ENCODE data around the gene TMED10. TPM values are rescaled to one million over a fixed set of nuclear protein-coding genes. Genes with fewer than 3 reads are reported as not detected.

TMED10 gene
- total and polyA plus RNA-seq, 2 of the 13 experiments (the other 11 are each of a cell fraction or from before 2014, with no cell fraction given) = 311 to 377 TPM

DNA sequence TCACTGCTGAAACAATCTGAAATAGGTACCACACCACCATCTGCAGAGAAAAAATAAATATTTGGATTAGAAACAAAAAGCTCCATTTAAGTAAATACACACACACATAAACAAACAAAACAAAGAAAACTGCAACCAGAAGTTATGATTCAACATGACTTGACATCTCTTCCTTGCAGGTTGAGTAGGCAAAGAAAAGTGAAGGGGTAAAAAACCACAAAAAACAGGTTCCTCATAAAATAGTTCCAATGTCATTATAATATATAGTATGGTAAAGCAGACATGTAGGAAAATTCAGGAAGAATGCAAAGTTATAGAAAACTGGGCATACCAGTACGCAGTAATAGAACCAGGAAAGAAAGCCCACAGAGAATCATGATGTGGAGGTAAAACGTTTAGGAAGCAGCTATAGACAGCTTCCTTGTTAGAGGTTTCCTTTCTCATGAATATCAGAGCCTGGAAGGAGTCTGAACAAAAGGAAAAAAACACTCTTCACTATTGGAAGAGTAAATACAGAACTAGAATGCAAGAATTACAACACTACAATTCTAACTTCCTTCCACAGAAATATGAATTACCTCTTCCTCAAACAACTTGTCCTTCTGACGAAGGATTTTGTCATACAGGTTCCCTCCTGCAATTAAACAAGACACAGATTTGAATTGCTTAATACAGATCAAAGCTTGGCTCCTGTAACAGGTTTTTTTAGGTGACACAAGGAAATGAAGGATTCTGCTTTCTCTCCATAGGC, 55.7 kb downstream of the TMED10 start:
- POLR2A ChIA-PET = no interaction called here
- DNase-seq (ENCODE audit: low spot score) (no peak), FAIRE-seq (no peak), ATAC-seq (no peak)
- Histone ChIP-seq H3K9ac (ENCODE audit: insufficient read depth, low read depth, low read length) (no peak overlapping the region), H3K27ac (ENCODE audit: extremely low read length, insufficient read depth, low read length) (no peak overlapping the region), H3K4me2 (ENCODE audit: low read depth, low read length) (no peak overlapping the region), H3K4me3 (replicated peaks in 1 of 3; ENCODE audit: insufficient read depth in 1 of 3, low read depth in 2 of 3, low read length in 3 of 3) (no peak overlapping the region), H3K4me1 (ENCODE audit: insufficient read depth, low read length) (peaks cover 10% of the 10 kb centered on the region), H2AFZ (ENCODE audit: low read length) (no peak overlapping the region), H3K9me3 (ENCODE audit: low read length) (no peaks in the 10 kb centered on the region), H4K20me1 (ENCODE audit: insufficient read depth, low read length) (no peaks in the 10 kb centered on the region), H3K36me3 (replicated peaks in 1 of 2; ENCODE audit: control insufficient read depth in 1 of 2, insufficient read depth in 2 of 2, low read length in 2 of 2) (peaks cover 8 to 33% of the 10 kb centered on the region in 2 experiments; a peak in 4 of 5 replicates), H3K27me3 (ENCODE audit: control insufficient read depth in 1 of 2, insufficient read depth in 2 of 2, low read length in 2 of 2) (no peaks in the 10 kb centered on the region), H3K79me2 (ENCODE audit: insufficient read depth, low read length) (peaks cover 9% of the 10 kb centered on the region)
- in situ Hi-C loops (cut with HindIII; ENCODE audit: extremely low pct_ligation_motif_present, low pct_unique_long_range_greater_than_20kb) = loop anchor here (10.0 kb wide), 1 partner anchor 364 kb away; no protein-coding TSS in a partner anchor
- intact Hi-C loops (cut with micrococcal nuclease; ENCODE audit: unreplicated experiment) = no loop called here
- 78% methylated on average over 3 of the region's 3 CpGs for WGBS (ENCODE audit: low lambda C conversion rate)
- CTCF ChIA-PET (ENCODE audit: low intra/inter-chr PET ratio, low total read pairs) = no interaction called here
- TF ChIP-seq PHF5A (CRISPR knock-in tag; IDR thresholded peaks at IDR 0.05; ENCODE audit: low read depth, unreplicated experiment) = no peak
- TF ChIP-seq PHF21A (CRISPR knock-in tag; IDR thresholded peaks at IDR 0.05) = no peak
- TF ChIP-seq RBM39 (IDR thresholded peaks at IDR 0.05; ENCODE audit: low read depth, low read length, poor library complexity, severe bottlenecking) = no peak
- no peak for TF ChIP-seq ZNF589 (CRISPR knock-in tag; conservative IDR thresholded peaks at IDR 0.05)
- TF ChIP-seq NKX3-1 (CRISPR knock-in tag; IDR thresholded peaks at IDR 0.05) = no peak
- TF ChIP-seq, protein P1, sequence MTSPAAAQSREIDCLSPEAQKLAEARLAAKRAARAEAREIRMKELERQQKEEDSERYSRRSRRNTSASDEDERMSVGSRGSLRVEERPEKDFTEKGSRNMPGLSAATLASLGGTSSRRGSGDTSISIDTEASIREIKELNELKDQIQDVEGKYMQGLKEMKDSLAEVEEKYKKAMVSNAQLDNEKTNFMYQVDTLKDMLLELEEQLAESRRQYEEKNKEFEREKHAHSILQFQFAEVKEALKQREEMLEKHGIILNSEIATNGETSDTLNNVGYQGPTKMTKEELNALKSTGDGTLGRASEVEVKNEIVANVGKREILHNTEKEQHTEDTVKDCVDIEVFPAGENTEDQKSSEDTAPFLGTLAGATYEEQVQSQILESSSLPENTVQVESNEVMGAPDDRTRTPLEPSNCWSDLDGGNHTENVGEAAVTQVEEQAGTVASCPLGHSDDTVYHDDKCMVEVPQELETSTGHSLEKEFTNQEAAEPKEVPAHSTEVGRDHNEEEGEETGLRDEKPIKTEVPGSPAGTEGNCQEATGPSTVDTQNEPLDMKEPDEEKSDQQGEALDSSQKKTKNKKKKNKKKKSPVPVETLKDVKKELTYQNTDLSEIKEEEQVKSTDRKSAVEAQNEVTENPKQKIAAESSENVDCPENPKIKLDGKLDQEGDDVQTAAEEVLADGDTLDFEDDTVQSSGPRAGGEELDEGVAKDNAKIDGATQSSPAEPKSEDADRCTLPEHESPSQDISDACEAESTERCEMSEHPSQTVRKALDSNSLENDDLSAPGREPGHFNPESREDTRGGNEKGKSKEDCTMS (CRISPR knock-in tag; conservative IDR thresholded peaks at IDR 0.05) = no peak
- TF ChIP-seq CCDC6 (CRISPR knock-in tag; IDR thresholded peaks at IDR 0.05) = no peak
- no peak for TF ChIP-seq ZZZ3 (CRISPR knock-in tag; IDR thresholded peaks at IDR 0.05; ENCODE audit: borderline replicate concordance)
- no peak for TF ChIP-seq FOXK1 (CRISPR knock-in tag; IDR thresholded peaks at IDR 0.05; ENCODE audit: borderline replicate concordance, low read depth)
- TF ChIP-seq, protein P2, sequence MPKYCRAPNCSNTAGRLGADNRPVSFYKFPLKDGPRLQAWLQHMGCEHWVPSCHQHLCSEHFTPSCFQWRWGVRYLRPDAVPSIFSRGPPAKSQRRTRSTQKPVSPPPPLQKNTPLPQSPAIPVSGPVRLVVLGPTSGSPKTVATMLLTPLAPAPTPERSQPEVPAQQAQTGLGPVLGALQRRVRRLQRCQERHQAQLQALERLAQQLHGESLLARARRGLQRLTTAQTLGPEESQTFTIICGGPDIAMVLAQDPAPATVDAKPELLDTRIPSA (CRISPR knock-in tag; IDR thresholded peaks at IDR 0.05; ENCODE audit: borderline replicate concordance) = no peak
- TF ChIP-seq, protein P3, sequence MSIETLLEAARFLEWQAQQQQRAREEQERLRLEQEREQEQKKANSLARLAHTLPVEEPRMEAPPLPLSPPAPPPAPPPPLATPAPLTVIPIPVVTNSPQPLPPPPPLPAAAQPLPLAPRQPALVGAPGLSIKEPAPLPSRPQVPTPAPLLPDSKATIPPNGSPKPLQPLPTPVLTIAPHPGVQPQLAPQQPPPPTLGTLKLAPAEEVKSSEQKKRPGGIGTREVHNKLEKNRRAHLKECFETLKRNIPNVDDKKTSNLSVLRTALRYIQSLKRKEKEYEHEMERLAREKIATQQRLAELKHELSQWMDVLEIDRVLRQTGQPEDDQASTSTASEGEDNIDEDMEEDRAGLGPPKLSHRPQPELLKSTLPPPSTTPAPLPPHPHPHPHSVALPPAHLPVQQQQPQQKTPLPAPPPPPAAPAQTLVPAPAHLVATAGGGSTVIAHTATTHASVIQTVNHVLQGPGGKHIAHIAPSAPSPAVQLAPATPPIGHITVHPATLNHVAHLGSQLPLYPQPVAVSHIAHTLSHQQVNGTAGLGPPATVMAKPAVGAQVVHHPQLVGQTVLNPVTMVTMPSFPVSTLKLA (IDR thresholded peaks at IDR 0.05) = no peak
- no peak for TF ChIP-seq U2AF1 (optimal IDR thresholded peaks at IDR 0.05; ENCODE audit: low read depth, low read length)
- TF ChIP-seq, protein P4, sequence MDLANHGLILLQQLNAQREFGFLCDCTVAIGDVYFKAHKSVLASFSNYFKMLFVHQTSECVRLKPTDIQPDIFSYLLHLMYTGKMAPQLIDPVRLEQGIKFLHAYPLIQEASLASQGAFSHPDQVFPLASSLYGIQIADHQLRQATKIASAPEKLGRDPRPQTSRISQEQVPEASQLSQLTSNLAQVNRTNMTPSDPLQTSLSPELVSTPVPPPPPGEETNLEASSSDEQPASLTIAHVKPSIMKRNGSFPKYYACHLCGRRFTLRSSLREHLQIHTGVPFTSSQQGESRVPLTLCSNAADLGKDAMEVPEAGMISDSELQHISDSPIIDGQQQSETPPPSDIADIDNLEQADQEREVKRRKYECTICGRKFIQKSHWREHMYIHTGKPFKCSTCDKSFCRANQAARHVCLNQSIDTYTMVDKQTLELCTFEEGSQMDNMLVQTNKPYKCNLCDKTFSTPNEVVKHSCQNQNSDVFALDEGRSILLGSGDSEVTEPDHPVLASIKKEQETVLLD (CRISPR knock-in tag; IDR thresholded peaks at IDR 0.05; ENCODE audit: low read depth) = no peak
- BruUV-seq (replicated peaks) = no TSS peak
